GM18870 (cell line): Measurements from ENCODE around the gene SPTAN1.
"Not testable (repeated sequence)": the region's sequence is repeated elsewhere in the genome, so short reads cannot be mapped to it uniquely, and the experiment has no call there.

Source experiments
- ATAC-seq: cut with Tn5 transposase; IDR thresholded peaks from one replicate; pipeline ENCODE4 v1.9.1; 2021; ENCODE audit warnings: moderate library complexity; ENCODE audit not compliant: unreplicated experiment

The SPTAN1 gene

GRCh38 chr9:128656416-128657343 lies 104.3 kb downstream of the SPTAN1 start, which contains the start of gene DYNC2I2:
DYNC2I2 (minus strand) TSS chr9:128656847; CDS start chr9:128656726, 121 bp downstream.
- peak; percentile 53 for ATAC-seq

GRCh38 chr9:128657344-128657704 lies 104.9 kb downstream of the SPTAN1 start:
- no peak for ATAC-seq

GRCh38 chr9:128657796-128658195 lies 105.4 kb downstream of the SPTAN1 start:
- no peak for ATAC-seq

- not testable (repeated sequence) for ATAC-seq
These were observed 114.1 kb downstream of the SPTAN1 start for GRCh38 chr9:128666481-128666941.

GRCh38 chr9:128669786-128670185 lies 117.4 kb downstream of the SPTAN1 start:
- ATAC-seq, result no peak

- ATAC-seq, result no peak
These were observed 123.0 kb downstream of the SPTAN1 start for GRCh38 chr9:128675382-128675781.

GRCh38 chr9:128677794-128678193 lies 125.4 kb downstream of the SPTAN1 start:
- ATAC-seq, result no peak
